Upper lobe of left lung (tissue), 6 donors: ENCODE data around the gene DNER. TPM values are rescaled to one million over a fixed set of nuclear protein-coding genes. Genes with fewer than 3 reads are reported as not detected.

ENCODE experiments used
- ATAC-seq, 2 donors: fragments of 200-7000 bp; cut with Tn5 transposase; one replicate each; pipeline ENCODE4 v1.9.1; 2022; ENCODE audit warnings: mild to moderate bottlenecking in 2 of 2, moderate library complexity in 2 of 2; ENCODE audit not compliant: low FRiP score in 2 of 2
- DNase-seq, 2 donors: peaks; one replicate each; pipeline ENCODE4 v3.0.0-alpha.2; 2019 to 2020
- H3K27ac ChIP-seq, 4 donors: fragments of 200-600 bp; sonication (generic); one replicate each; pipeline ENCODE4 v1.5.1; 2016 to 2019
- H3K27me3 ChIP-seq, 4 donors: fragments of 200-600 bp; sonication (generic); one replicate each; pipeline ENCODE4 v1.5.1; 2017 to 2019
- H3K36me3 ChIP-seq, 4 donors: fragments of 200-600 bp; sonication (generic); one replicate each; pipeline ENCODE4 v1.5.1; 2016 to 2019
- H3K4me1 ChIP-seq, 4 donors: fragments of 200-600 bp; sonication (generic); one replicate each; pipeline ENCODE4 v1.5.1; 2018 to 2019
- H3K4me3 ChIP-seq, 4 donors: fragments of 200-600 bp; sonication (generic); one replicate each; pipeline ENCODE4 v1.5.1; 2017 to 2019; ENCODE audit warnings: mild to moderate bottlenecking in 2 of 4, moderate library complexity in 1 of 4
- H3K9me3 ChIP-seq, 4 donors: fragments of 200-600 bp; sonication (generic); one replicate each; pipeline ENCODE4 v1.5.1; 2018 to 2019
- CTCF ChIP-seq, 6 experiments: fragments of 450-650 bp in 4 of 6; fragments of 200-600 bp in 2 of 6; sonication (generic) in 2 of 6; IDR thresholded peaks; one replicate each; pipeline ENCODE4 v1.5.1; 2016 to 2019; ENCODE audit warnings: antibody characterized with exemption in 6 of 6
- EP300 ChIP-seq, 4 donors: sonication (generic); formaldehyde crosslinking; IDR thresholded peaks; one replicate each; pipeline ENCODE4 v1.5.1; 2017; ENCODE audit warnings: antibody characterized with exemption in 4 of 4, control low read depth in 2 of 4
- POLR2A ChIP-seq, 4 donors: fragments of 450-650 bp; IDR thresholded peaks; one replicate each; pipeline ENCODE4 v1.5.1; 2016 to 2017; ENCODE audit warnings: antibody characterized with exemption in 4 of 4, mild to moderate bottlenecking in 2 of 4
- POLR2AphosphoS5 ChIP-seq, 2 donors: sonication (generic); formaldehyde crosslinking; IDR thresholded peaks; one replicate each; pipeline ENCODE4 v1.5.1; 2017; ENCODE audit warnings: antibody characterized with exemption in 2 of 2
- WGBS, 2 donors: methylation state at CpG; one replicate each; pipeline ENCODE4 v1.1.5; 2017 to 2018; 5-methylcytosine and 5-hydroxymethylcytosine counted together
- total RNA-seq, 6 donors: library from RNA; depleted of rRNA in 4 of 6; stranded (reverse); fragments of >200 nt in 4 of 6; gene quantifications; one replicate each; pipeline versions ENCODE4 v1.1.0 to v1.2.1, GENCODE V29; 2016 to 2021
- donor health status: DM: no; HTN: no; CAD: no; lungs with moderate emphysema.
- donor health status: DM: no; HTN: yes; CAD: no; lungs with severe emphysema.

Gene DNER
- total RNA-seq, 6 donors from 2014 or later: 0.31 to 2.1 (median 0.98) TPM

- Histone ChIP-seq H3K27me3 (no peaks in the 10 kb centered on the region), H3K4me1 (no peaks in the 10 kb centered on the region), H3K4me3 (no peak overlapping the region), H3K27ac (no peak overlapping the region), H3K9me3 (peaks cover 0 to 5% (median 2%) of the 10 kb centered on the region in 4 donors), H3K36me3 (no peaks in the 10 kb centered on the region)
- 94 to 95% methylated on average over 3 of the region's 3 CpGs for WGBS, 2 donors
- TF ChIP-seq POLR2AphosphoS5 (IDR thresholded peaks at IDR 0.05): no peak
- no peak for TF ChIP-seq EP300 (IDR thresholded peaks at IDR 0.05)
- no peak for TF ChIP-seq POLR2A (IDR thresholded peaks at IDR 0.05)
- TF ChIP-seq CTCF (IDR thresholded peaks at IDR 0.05): no peak
- ATAC-seq: no peak
- no peak for DNase-seq
Observed at GRCh38 chr2:229371086-229371485, 343.3 kb downstream of the DNER start.

- TF ChIP-seq CTCF (IDR thresholded peaks at IDR 0.05): no peak
- TF ChIP-seq POLR2AphosphoS5 (IDR thresholded peaks at IDR 0.05): no peak
- Histone ChIP-seq H3K4me1 (no peaks in the 10 kb centered on the region), H3K27ac (no peak overlapping the region), H3K27me3 (no peaks in the 10 kb centered on the region), H3K9me3 (peaks cover 0 to 5% (median 2%) of the 10 kb centered on the region in 4 donors), H3K4me3 (no peak overlapping the region), H3K36me3 (no peaks in the 10 kb centered on the region)
- DNase-seq (no peak), ATAC-seq (peak; percentile 20 to 56)
- 85 to 88% methylated on average over 3 of the region's 3 CpGs for WGBS, 2 donors
Observed at GRCh38 chr2:229370509-229370908, 343.8 kb downstream of the DNER start.

- Histone ChIP-seq H3K27ac (no peak overlapping the region), H3K36me3 (no peaks in the 10 kb centered on the region), H3K9me3 (no peaks in the 10 kb centered on the region), H3K4me1 (no peaks in the 10 kb centered on the region), H3K4me3 (no peak overlapping the region), H3K27me3 (no peaks in the 10 kb centered on the region)
- WGBS, 2 donors: 77 to 79% methylated on average over 5 of the region's 5 CpGs
- ATAC-seq (no peak), DNase-seq (no peak)
- no peak for TF ChIP-seq POLR2A (IDR thresholded peaks at IDR 0.05)
- TF ChIP-seq CTCF (IDR thresholded peaks at IDR 0.05): no peak
- TF ChIP-seq POLR2AphosphoS5 (IDR thresholded peaks at IDR 0.05): no peak
- TF ChIP-seq EP300 (IDR thresholded peaks at IDR 0.05): no peak
Observed at GRCh38 chr2:229363185-229363814, 351.1 kb downstream of the DNER start.

GRCh38 chr2:229350883-229351282, 363.5 kb downstream of the DNER start:
- Histone ChIP-seq H3K4me1 (no peaks in the 10 kb centered on the region), H3K36me3 (no peaks in the 10 kb centered on the region), H3K27me3 (no peaks in the 10 kb centered on the region), H3K27ac (no peak overlapping the region), H3K4me3 (no peak overlapping the region), H3K9me3 (no peaks in the 10 kb centered on the region)
- TF ChIP-seq POLR2AphosphoS5 (IDR thresholded peaks at IDR 0.05) (no peak), CTCF (IDR thresholded peaks at IDR 0.05) (peak in 2 of 6 experiments; percentile 18 to 39), EP300 (IDR thresholded peaks at IDR 0.05) (no peak), POLR2A (IDR thresholded peaks at IDR 0.05) (no peak)
- DNase-seq (no peak), ATAC-seq (no peak)

GRCh38 chr2:229350117-229350805, 364.1 kb downstream of the DNER start:
- Histone ChIP-seq H3K4me1 (no peaks in the 10 kb centered on the region), H3K4me3 (no peak overlapping the region), H3K9me3 (no peaks in the 10 kb centered on the region), H3K27ac (no peak overlapping the region), H3K27me3 (no peaks in the 10 kb centered on the region), H3K36me3 (no peaks in the 10 kb centered on the region)
- ATAC-seq (no peak), DNase-seq (no peak)
- WGBS, 2 donors: 82 to 84% methylated on average over 9 of the region's 9 CpGs
- TF ChIP-seq POLR2A (IDR thresholded peaks at IDR 0.05) (no peak), CTCF (IDR thresholded peaks at IDR 0.05) (no peak), EP300 (IDR thresholded peaks at IDR 0.05) (no peak), POLR2AphosphoS5 (IDR thresholded peaks at IDR 0.05) (no peak)
